Liver (tissue), 3 donors: ENCODE measurements around the gene RGS2.

Experiments
- ATF3 ChIP-seq: IDR thresholded peaks from 2 replicates; pipeline ENCODE4 v1.6.1; 2016; ENCODE audit warnings: antibody characterized with exemption
- CTCF ChIP-seq: fragments of 150-350 bp; IDR thresholded peaks from 2 replicates; pipeline ENCODE4 v1.5.1; 2017; ENCODE audit warnings: improper control_type of control experiment, low read depth, low read length; ENCODE audit not compliant: missing input control
- HNF4G ChIP-seq: IDR thresholded peaks from 2 replicates; pipeline ENCODE4 v1.6.1; 2016; ENCODE audit warnings: antibody characterized with exemption
- REST ChIP-seq: IDR thresholded peaks from 2 replicates; pipeline ENCODE4 v1.6.1; 2016; ENCODE audit warnings: antibody characterized with exemption, mild to moderate bottlenecking
- SP1 ChIP-seq: IDR thresholded peaks from 2 replicates; pipeline ENCODE4 v1.6.1; 2018; ENCODE audit warnings: antibody characterized with exemption, mild to moderate bottlenecking
- donor health status: healthy.
- donor health status: healthy.

GRCh38 chr1:192846950-192847349 lies 38.1 kb downstream of the RGS2 start:
- TF ChIP-seq HNF4G, result no peak
- no peak for TF ChIP-seq ATF3
- no peak for TF ChIP-seq CTCF
- TF ChIP-seq SP1, result no peak
- no peak for TF ChIP-seq REST
